GM23338 (cell line): ENCODE results near the gene LAMB1. TPM values are rescaled to one million over a fixed set of nuclear protein-coding genes. Genes with fewer than 3 reads are reported as not detected.

ENCODE experiments used
- ATAC-seq: fragments of 200-7000 bp; cut with Tn5 transposase; 3 replicates; pipeline ENCODE4 v1.9.1; 2020
- DNase-seq: peaks from one replicate; pipeline ENCODE4 v3.0.0-alpha.2; 2015; ENCODE audit warnings: low spot score
- H2AFZ ChIP-seq: fragments of 200-600 bp; sonication (generic); 2 replicates; pipeline ENCODE4 v1.8.0; 2016; ENCODE audit warnings: antibody characterized with exemption, mild to moderate bottlenecking, moderate library complexity
- H3F3A ChIP-seq: fragments of 200-600 bp; sonication (generic); replicated peaks from 2 replicates; pipeline ENCODE4 v1.8.0; 2017; ENCODE audit warnings: antibody characterized with exemption, mixed run types, low read depth
- H3K27ac ChIP-seq: fragments of 200-600 bp; sonication (generic); 2 replicates; pipeline ENCODE4 v1.6.1; 2016; ENCODE audit warnings: low read depth
- H3K27me3 ChIP-seq: fragments of 200-600 bp; sonication (generic); 2 replicates; pipeline ENCODE4 v1.8.0; 2016; ENCODE audit warnings: mild to moderate bottlenecking, mixed run types, moderate library complexity; ENCODE audit not compliant: insufficient read depth
- H3K36me3 ChIP-seq: fragments of 200-600 bp; sonication (generic); 2 replicates; pipeline ENCODE4 v1.8.0; 2016; ENCODE audit warnings: mild to moderate bottlenecking; ENCODE audit not compliant: insufficient read depth
- H3K4me1 ChIP-seq: fragments of 200-600 bp; sonication (generic); 2 replicates; pipeline ENCODE4 v1.8.0; 2016; ENCODE audit warnings: mild to moderate bottlenecking, moderate library complexity; ENCODE audit not compliant: insufficient read depth
- H3K4me2 ChIP-seq: fragments of 200-600 bp; sonication (generic); 2 replicates; pipeline ENCODE4 v1.7.1; 2017; ENCODE audit warnings: mixed run types
- H3K4me3 ChIP-seq: fragments of 200-600 bp; sonication (generic); 2 replicates; pipeline ENCODE4 v1.6.1; 2016; ENCODE audit warnings: mixed run types
- H3K79me2 ChIP-seq: fragments of 200-600 bp; sonication (generic); replicated peaks from 2 replicates; pipeline ENCODE4 v1.8.0; 2017; ENCODE audit warnings: mild to moderate bottlenecking; ENCODE audit not compliant: insufficient read depth
- H3K9me2 ChIP-seq: fragments of 200-600 bp; sonication (generic); 2 replicates; pipeline ENCODE4 v1.8.0; 2017; ENCODE audit not compliant: insufficient read depth
- H4K20me1 ChIP-seq: fragments of 200-600 bp; sonication (generic); replicated peaks from 2 replicates; pipeline ENCODE4 v1.8.0; 2017; ENCODE audit warnings: mild to moderate bottlenecking; ENCODE audit not compliant: insufficient read depth
- H3K27ac Mint-ChIP-seq: 2 replicates; pipeline ENCODE4 v1.8.0; 2020; ENCODE audit warnings: inconsistent platforms, mild to moderate bottlenecking, moderate library complexity, mixed read lengths
- H3K27me3 Mint-ChIP-seq: 3 replicates; pipeline ENCODE4 v1.8.0; 2022; ENCODE audit warnings: low read depth, mild to moderate bottlenecking, moderate library complexity, mixed read lengths, inconsistent platforms; ENCODE audit not compliant: insufficient read depth, poor library complexity
- H3K36me3 Mint-ChIP-seq: 3 replicates; pipeline ENCODE4 v1.8.0; 2021; ENCODE audit warnings: low read depth, mild to moderate bottlenecking, inconsistent platforms, moderate library complexity, mixed read lengths
- H3K4me1 Mint-ChIP-seq: 3 replicates; pipeline ENCODE4 v1.8.0; 2020; ENCODE audit warnings: mild to moderate bottlenecking, inconsistent platforms, mixed read lengths
- H3K4me3 Mint-ChIP-seq: 3 replicates; pipeline ENCODE4 v1.8.0; 2021; ENCODE audit warnings: moderate library complexity, mild to moderate bottlenecking, inconsistent platforms, mixed read lengths
- H3K9me3 Mint-ChIP-seq: 3 replicates; pipeline ENCODE4 v1.8.0; 2020; ENCODE audit warnings: moderate library complexity, mild to moderate bottlenecking, inconsistent platforms, mixed read lengths
- CREB1 ChIP-seq: fragments of 250-450 bp; sonication (Bioruptor Pico); IDR thresholded peaks from 2 replicates; pipeline ENCODE4 v1.5.0; 2020; ENCODE audit warnings: low read depth, mild to moderate bottlenecking, moderate library complexity
- EZH2 ChIP-seq: fragments of 200-600 bp; sonication (generic); IDR thresholded peaks from one replicate; pipeline ENCODE4 v1.8.0; 2017; ENCODE audit warnings: antibody characterized with exemption, mild to moderate bottlenecking, low read depth; ENCODE audit not compliant: unreplicated experiment
- EZH2phosphoT487 ChIP-seq: fragments of 200-600 bp; sonication (generic); IDR thresholded peaks from one replicate; pipeline ENCODE4 v1.8.1; 2018; ENCODE audit warnings: antibody characterized with exemption; ENCODE audit not compliant: unreplicated experiment
- JUNB ChIP-seq: IDR thresholded peaks from one replicate; pipeline ENCODE4 v1.6.1; 2016; ENCODE audit warnings: antibody characterized with exemption; ENCODE audit not compliant: unreplicated experiment
- NANOG ChIP-seq: IDR thresholded peaks from 2 replicates; pipeline ENCODE4 v1.6.1; 2016; ENCODE audit warnings: antibody characterized with exemption, borderline replicate concordance
- POLR2AphosphoS5 ChIP-seq: IDR thresholded peaks from 2 replicates; pipeline ENCODE4 v1.6.1; 2016; ENCODE audit warnings: antibody characterized with exemption, low read depth
- STAT1 ChIP-seq: IDR thresholded peaks from one replicate; pipeline ENCODE4 v1.6.1; 2016; ENCODE audit warnings: antibody characterized with exemption; ENCODE audit not compliant: unreplicated experiment
- ZNF114 ChIP-seq: fragments of 250-450 bp; sonication (Bioruptor Pico); IDR thresholded peaks from 2 replicates; pipeline ENCODE4 v1.5.0; 2020; ENCODE audit warnings: mild to moderate bottlenecking, moderate library complexity
- ZNF331 ChIP-seq: fragments of 250-450 bp; sonication (Bioruptor Pico); IDR thresholded peaks from 2 replicates; pipeline ENCODE4 v1.5.0; 2020; ENCODE audit warnings: low read depth, mild to moderate bottlenecking, moderate library complexity
- polyA plus RNA-seq: library from polyadenylated mRNA; unstranded; fragments of >200 nt; fragmentation: Nextera tagmentation; extraction: Ambion mirVana; gene quantifications from 2 replicates; pipeline ENCODE4 v1.2.1, GENCODE V29; 2016
- total RNA-seq: library from RNA; depleted of rRNA; stranded (reverse); fragments of >200 nt; shearing (Covaris generic); gene quantifications from 2 replicates; pipeline ENCODE4 v1.2.3, GENCODE V29; 2014
- TF ChIP-seq, protein P1 (sequence below): IDR thresholded peaks from one replicate; pipeline ENCODE4 v1.6.1; 2018; ENCODE audit warnings: antibody characterized with exemption; ENCODE audit not compliant: unreplicated experiment
- TF ChIP-seq, protein P2 (sequence below): IDR thresholded peaks from 2 replicates; pipeline ENCODE4 v1.6.1; 2016; ENCODE audit warnings: antibody characterized with exemption
- TF ChIP-seq, protein P3 (sequence below), 2 experiments: fragments of 200-600 bp in 1 of 2; sonication (generic) in 1 of 2; conservative IDR thresholded peaks; 2 replicates each; pipeline versions ENCODE4 v1.5.1 to v1.6.1; 2016 to 2017; ENCODE audit warnings: antibody characterized with exemption in 2 of 2, low read depth in 2 of 2, mild to moderate bottlenecking in 2 of 2, moderate library complexity in 1 of 2

Gene LAMB1
- total and polyA plus RNA-seq, 2 experiments from 2014 or later: 53.5 to 57.8 TPM

DNA sequence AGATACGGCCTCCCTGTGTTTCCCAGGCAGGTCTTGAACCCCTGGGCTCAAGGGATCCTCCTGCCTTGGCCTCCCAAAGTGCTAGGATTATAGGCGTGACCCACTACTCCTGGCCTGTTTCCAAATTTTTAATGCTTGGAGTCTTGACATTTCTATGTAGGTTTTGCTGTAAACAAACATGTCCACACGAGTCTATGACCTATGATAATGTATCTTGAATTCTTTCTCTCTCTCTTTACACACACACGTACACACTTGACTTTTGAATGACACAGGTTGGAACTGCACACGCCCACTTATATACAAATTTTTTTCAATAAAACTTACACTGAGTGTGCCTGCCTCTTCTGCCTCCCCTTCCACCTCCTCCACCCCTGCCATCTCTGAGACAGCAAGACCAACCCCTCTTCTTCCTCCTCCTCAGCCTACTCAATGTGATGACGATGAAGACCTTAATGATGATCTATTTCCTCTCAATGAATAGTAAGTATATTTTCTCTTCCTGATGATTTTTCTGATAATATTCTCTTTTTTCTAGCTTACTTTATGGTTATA, 44.1 kb upstream of the LAMB1 start:
- Mint-ChIP-seq H3K27ac (no peak overlapping the region), H3K27me3 (no peaks in the 10 kb centered on the region), H3K36me3 (no peaks in the 10 kb centered on the region), H3K4me3 (no peak overlapping the region), H3K9me3 (no peaks in the 10 kb centered on the region), H3K4me1 (no peaks in the 10 kb centered on the region)
- no peak for ATAC-seq
- Histone ChIP-seq H3K4me2 (no peak overlapping the region), H3K4me1 (no peaks in the 10 kb centered on the region), H3K79me2 (no peaks in the 10 kb centered on the region), H3K27ac (no peak overlapping the region), H2AFZ (no peak overlapping the region), H3K4me3 (no peak overlapping the region), H3K9me2 (no peaks in the 10 kb centered on the region), H3F3A (no peaks in the 10 kb centered on the region), H3K36me3 (no peaks in the 10 kb centered on the region), H4K20me1 (no peaks in the 10 kb centered on the region), H3K27me3 (no peaks in the 10 kb centered on the region)
- no peak for DNase-seq
- TF ChIP-seq, protein P1, sequence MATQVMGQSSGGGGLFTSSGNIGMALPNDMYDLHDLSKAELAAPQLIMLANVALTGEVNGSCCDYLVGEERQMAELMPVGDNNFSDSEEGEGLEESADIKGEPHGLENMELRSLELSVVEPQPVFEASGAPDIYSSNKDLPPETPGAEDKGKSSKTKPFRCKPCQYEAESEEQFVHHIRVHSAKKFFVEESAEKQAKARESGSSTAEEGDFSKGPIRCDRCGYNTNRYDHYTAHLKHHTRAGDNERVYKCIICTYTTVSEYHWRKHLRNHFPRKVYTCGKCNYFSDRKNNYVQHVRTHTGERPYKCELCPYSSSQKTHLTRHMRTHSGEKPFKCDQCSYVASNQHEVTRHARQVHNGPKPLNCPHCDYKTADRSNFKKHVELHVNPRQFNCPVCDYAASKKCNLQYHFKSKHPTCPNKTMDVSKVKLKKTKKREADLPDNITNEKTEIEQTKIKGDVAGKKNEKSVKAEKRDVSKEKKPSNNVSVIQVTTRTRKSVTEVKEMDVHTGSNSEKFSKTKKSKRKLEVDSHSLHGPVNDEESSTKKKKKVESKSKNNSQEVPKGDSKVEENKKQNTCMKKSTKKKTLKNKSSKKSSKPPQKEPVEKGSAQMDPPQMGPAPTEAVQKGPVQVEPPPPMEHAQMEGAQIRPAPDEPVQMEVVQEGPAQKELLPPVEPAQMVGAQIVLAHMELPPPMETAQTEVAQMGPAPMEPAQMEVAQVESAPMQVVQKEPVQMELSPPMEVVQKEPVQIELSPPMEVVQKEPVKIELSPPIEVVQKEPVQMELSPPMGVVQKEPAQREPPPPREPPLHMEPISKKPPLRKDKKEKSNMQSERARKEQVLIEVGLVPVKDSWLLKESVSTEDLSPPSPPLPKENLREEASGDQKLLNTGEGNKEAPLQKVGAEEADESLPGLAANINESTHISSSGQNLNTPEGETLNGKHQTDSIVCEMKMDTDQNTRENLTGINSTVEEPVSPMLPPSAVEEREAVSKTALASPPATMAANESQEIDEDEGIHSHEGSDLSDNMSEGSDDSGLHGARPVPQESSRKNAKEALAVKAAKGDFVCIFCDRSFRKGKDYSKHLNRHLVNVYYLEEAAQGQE: no peak
- TF ChIP-seq EZH2phosphoT487 (no peak), STAT1 (no peak), ZNF331 (CRISPR knock-in tag) (no peak), NANOG (no peak)
- TF ChIP-seq, protein P2, sequence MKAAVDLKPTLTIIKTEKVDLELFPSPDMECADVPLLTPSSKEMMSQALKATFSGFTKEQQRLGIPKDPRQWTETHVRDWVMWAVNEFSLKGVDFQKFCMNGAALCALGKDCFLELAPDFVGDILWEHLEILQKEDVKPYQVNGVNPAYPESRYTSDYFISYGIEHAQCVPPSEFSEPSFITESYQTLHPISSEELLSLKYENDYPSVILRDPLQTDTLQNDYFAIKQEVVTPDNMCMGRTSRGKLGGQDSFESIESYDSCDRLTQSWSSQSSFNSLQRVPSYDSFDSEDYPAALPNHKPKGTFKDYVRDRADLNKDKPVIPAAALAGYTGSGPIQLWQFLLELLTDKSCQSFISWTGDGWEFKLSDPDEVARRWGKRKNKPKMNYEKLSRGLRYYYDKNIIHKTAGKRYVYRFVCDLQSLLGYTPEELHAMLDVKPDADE: no peak
- TF ChIP-seq, protein P3, sequence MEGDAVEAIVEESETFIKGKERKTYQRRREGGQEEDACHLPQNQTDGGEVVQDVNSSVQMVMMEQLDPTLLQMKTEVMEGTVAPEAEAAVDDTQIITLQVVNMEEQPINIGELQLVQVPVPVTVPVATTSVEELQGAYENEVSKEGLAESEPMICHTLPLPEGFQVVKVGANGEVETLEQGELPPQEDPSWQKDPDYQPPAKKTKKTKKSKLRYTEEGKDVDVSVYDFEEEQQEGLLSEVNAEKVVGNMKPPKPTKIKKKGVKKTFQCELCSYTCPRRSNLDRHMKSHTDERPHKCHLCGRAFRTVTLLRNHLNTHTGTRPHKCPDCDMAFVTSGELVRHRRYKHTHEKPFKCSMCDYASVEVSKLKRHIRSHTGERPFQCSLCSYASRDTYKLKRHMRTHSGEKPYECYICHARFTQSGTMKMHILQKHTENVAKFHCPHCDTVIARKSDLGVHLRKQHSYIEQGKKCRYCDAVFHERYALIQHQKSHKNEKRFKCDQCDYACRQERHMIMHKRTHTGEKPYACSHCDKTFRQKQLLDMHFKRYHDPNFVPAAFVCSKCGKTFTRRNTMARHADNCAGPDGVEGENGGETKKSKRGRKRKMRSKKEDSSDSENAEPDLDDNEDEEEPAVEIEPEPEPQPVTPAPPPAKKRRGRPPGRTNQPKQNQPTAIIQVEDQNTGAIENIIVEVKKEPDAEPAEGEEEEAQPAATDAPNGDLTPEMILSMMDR (conservative IDR thresholded peaks at IDR 0.05; ENCODE audit: low read depth in 2 of 2): no peak

DNA sequence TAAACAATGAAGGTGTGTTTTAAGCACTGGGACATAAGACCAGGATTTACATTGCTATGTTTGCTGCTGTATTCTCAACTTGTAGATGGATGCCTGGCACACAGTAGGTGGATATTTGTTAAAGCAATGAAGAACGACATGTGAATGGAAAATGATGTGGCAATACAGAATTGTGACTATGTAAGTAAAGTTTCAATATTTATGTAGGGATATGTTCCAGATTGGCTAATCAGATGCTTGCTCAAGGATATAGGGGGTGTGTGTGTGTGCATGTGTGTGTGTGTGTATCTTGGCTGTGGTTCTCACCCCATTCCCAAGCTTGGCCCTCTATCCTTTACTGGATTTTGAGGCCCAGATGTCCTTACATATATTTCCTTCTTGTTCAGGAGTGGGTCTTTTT, 42.7 kb upstream of the LAMB1 start:
- no peaks in the 10 kb centered on the region for H3K4me1 ChIP-seq
- H3K4me1 Mint-ChIP-seq: no peaks in the 10 kb centered on the region
- no peaks in the 10 kb centered on the region for H3K36me3 Mint-ChIP-seq
- H3K9me3 Mint-ChIP-seq: no peaks in the 10 kb centered on the region
- no peaks in the 10 kb centered on the region for H3K36me3 ChIP-seq
- H3K9me2 ChIP-seq: no peaks in the 10 kb centered on the region
- H3K27ac ChIP-seq: no peak overlapping the region
- no peak overlapping the region for H3K4me3 Mint-ChIP-seq
- no peak overlapping the region for H3K27ac Mint-ChIP-seq
- H2AFZ ChIP-seq: no peak overlapping the region
- H3K4me3 ChIP-seq: no peak overlapping the region
- H3F3A ChIP-seq: no peaks in the 10 kb centered on the region
- no peak overlapping the region for H3K4me2 ChIP-seq
- no peaks in the 10 kb centered on the region for H3K27me3 Mint-ChIP-seq
- no peaks in the 10 kb centered on the region for H4K20me1 ChIP-seq
- no peaks in the 10 kb centered on the region for H3K79me2 ChIP-seq
- DNase-seq (no peak), ATAC-seq (no peak)
- no peaks in the 10 kb centered on the region for H3K27me3 ChIP-seq
- TF ChIP-seq CREB1 (CRISPR knock-in tag) (no peak), EZH2phosphoT487 (no peak), EZH2 (no peak), STAT1 (no peak), POLR2AphosphoS5 (no peak), ZNF114 (CRISPR knock-in tag) (no peak), JUNB (no peak), ZNF331 (CRISPR knock-in tag) (no peak)
- TF ChIP-seq, protein P2: no peak
- TF ChIP-seq, protein P1: no peak
